GM19025 (cell line): ENCODE measurements around the gene RAB3GAP2.
"Not testable (repeated sequence)": the region's sequence is repeated elsewhere in the genome, so short reads cannot be mapped to it uniquely, and the experiment has no call there.

ENCODE experiments used
- ATAC-seq: cut with Tn5 transposase; IDR thresholded peaks from one replicate; pipeline ENCODE4 v1.9.1; 2021; ENCODE audit warnings: mild to moderate bottlenecking, low read depth, moderate library complexity; ENCODE audit not compliant: unreplicated experiment

Gene RAB3GAP2

DNA sequence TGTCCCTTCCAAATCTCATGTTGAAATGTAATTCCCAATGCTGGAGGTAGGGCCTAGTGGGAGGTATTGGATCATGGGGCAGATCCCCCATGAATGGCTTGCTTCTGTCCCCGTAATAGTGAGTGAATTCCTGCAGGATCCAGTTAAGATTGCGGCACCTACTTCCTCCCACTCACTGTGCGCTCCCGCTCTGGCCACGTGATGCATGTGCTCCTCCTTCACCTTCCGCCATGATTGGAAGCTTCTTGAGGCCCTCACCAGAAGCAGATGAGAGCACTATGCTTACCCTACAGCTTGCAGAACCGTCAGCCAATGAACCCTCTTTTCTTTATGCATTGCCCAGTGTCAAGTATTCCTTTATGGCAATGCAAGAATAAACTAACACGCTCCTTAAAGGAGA lies 14.9 kb upstream of the RAB3GAP2 start:
- ATAC-seq = no peak

DNA sequence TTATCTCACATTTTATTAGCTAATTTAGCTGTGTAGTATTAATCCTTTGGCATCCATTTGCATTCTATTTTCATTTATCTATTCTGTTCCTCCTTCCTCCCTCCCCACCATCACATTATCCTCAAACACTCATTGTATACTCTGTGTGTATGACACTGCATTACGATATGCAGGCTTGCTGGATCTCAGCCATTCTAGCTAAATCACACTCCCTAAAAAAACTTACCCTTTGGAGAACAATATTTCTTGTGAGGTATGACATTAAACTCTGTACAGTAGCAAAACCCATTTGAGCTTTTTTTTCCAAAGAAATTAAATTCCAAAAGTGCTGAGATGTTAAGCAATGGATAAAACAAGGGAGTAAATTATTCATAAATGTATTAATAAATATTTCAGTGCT lies 11.4 kb upstream of the RAB3GAP2 start:
- ATAC-seq = no peak

DNA sequence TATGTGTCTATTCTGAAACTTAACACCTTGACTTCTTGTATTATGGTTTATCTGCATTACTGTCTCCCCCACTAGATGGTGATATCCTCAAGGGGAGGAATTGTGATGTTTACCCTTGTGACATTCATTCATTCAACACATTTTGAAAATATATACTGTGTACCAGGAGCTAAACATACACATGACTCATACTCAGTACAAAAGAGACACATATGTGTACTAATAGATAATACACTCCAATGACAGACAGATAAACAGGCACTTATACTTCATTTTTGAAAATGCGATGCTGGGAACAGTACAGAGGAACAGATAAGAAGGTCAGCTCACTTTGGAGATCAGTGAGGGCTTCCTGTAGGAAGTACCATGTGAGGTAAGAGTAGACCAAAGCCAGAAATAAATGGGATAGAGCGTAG lies 8.9 kb upstream of the RAB3GAP2 start:
- no peak for ATAC-seq

DNA sequence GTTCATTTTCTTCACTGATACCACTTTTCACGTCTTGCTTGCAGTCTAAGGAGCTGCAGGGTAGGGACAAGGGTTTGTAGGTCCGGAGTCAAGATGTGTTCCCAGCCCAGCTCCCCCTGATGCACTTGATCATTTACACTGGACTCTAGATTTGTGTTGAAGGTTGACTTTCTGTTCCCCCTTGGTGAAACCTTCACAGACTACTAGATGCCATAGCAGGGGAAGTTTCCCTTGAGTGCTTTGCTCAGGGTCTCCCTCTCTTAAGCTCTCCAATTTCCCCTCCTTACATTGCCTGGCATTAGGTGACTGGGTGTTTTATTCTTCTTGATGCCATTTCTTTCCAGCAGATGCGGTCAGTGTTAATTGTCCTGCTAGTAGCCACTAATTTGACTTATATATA lies 8.0 kb upstream of the RAB3GAP2 start:
- no peak for ATAC-seq

DNA sequence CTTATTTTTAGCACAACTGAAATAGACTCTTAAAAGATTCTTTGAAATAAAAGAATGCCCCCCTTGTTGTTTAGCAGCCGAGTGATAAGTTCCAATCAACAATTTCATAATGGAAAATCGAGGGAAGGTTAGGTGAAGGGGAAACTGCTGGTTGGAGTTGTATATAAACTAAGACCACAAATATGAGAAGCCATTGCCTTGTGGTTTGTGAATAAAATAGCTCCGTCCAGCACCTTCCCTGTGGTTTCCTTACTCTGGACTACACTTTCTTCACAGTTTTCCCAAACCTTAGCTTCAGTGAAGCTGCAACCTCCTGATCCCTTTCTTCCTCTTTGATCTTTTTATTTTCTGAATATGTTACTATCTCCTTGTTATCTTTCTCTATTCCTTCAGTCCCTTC lies 6.7 kb upstream of the RAB3GAP2 start:
- no peak for ATAC-seq

DNA sequence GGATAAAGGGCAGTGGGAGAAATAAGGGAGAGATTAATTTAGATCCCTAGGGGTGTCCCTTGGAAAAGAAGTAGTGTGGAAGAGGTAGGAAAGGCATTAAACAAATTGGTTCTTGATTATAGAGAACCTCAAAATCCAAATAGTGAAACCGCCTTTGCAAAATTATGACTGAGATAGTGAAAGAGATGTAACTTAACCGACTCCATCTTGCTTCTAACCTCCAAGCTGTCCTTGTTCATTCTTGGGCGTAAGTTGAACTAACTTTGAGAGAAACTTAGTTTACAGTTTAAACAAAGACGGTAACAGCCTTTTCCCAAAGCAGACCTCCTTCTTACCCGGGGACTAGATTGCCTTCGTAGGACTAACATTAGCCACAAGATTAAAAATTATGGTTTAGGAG lies 3.2 kb upstream of the RAB3GAP2 start:
- no peak for ATAC-seq

DNA sequence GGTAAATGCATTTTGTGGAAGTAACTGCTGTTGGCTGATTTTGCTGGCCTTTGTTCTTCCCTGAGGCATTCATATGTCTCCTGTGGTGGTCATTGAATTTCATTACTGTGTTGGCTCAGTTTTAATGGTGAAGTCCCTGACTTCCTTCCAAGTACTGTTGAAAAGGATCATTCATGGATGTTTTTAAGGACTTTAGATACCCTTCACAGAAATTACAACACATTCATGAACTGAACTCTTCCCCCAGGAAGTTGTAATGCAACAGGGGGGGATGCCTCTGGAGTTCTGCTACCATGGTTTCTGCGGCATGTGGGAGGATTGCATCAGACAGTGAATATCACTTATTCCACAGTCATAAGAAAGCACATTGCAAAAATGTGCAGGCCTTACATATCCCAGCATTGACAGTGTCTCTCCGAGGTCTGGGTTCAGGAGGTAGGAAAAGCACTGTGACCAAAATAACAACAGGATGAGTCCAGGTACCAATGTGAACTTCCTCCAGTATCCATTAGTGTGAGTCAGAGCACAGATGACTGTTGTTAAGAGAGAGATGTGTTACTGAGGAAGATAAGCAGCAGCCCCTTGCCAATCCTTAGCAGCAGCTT lies 2.1 kb upstream of the RAB3GAP2 start:
- ATAC-seq = no peak

DNA sequence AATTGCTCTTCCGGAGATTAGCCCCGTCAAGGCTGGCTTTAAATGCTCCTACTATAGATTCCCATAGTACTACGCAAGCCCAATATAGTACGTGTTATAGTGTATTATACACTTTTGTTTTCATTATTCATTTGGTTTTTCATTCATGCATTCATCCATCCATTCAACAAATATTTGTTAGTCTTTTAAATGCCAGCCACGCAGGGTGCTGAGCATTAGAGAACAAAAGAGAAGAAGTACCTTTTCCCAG lies 513 bp upstream of the RAB3GAP2 start:
- ATAC-seq = no peak

DNA sequence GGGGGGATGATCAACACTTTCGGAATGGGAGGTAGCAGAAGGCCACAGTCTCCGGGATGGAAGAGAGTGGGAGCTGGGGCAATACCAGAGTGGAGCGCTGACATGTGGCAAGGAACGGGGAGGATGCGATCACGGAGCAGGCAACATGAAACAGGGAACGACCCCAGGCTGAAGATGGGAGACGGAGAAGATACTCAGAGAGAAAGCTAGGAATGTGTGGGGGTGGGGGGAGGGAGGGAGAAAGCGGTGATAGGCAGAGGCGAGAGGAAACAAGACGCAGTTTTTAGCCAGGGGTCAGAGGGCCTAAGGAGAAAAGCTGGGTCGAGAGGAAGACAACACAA lies 577 bp downstream of the RAB3GAP2 start:
- ATAC-seq = no peak

DNA sequence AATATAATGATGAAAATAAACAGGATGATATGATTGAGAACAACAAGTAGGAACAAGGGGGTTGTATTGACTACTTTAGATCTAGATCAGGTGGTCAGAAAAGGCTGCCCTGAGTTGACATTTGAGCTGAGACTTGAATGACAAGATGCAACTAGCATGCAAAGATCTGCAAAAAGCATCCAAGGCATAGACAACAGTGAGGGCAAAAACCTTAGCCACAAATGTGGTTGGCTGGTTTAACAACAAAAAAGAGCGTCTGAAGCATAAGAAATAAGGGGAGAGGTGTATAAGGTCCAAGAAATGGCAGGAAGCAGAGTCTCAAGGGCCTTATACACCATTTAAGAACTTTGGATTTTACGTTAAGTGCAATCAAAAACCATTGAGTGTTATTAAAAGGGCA lies 3.2 kb downstream of the RAB3GAP2 start:
- ATAC-seq = no peak

DNA sequence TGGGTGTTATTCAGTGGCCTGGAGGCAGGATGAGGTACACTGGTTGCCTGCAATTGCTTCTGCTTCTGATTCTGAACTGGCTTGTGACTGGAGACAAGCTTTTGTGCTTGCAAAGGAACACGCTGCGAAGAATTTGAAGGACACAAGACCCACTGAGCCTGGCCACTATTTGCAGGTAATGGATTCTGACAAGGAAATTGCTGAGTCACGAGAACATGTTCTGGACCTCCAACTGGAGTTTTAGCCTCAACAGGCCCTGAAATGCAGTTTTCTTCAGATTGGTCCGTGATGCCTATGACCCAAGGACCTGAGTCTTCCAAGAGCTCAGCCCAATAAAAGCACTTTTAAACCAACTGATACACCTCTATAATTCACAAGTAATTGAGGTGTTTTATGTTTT lies 4.6 kb downstream of the RAB3GAP2 start:
- ATAC-seq = no peak

DNA sequence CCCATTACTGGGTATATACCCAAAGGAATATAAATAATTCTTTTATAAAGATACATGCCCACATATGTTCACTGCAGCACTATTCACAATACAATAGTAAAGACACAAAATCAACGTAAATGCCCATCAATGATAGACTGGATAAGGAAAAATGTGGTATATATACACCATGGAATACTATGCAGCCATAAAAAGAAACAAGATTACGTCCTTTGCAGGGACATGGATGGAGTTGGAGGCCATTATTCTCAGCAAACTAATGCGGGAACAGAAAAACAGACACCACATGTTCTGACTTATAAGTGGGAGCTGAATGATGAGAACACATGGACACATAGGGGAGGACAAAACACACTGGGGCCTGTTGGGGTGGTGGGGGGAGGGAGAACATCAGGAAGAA lies 12.0 kb downstream of the RAB3GAP2 start:
- ATAC-seq = not testable (repeated sequence)

DNA sequence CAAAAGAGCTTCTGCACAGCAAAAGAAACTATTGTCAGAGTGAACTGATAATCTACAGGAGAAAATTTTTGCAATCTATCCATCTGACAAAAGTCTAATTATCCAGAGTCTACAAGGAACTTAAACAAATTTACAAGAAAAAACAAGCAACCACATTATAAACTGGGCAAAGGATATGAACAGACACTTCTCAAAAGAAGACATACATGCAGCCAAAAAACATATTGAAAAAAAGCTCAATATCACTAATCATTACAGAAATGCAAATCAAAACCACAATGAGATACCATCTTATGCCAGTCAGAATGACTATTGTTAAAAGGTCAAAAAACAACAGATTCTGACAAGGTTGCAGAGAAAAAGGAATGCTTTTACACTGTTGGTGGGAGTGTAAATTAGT lies 12.5 kb downstream of the RAB3GAP2 start:
- ATAC-seq = not testable (repeated sequence)

DNA sequence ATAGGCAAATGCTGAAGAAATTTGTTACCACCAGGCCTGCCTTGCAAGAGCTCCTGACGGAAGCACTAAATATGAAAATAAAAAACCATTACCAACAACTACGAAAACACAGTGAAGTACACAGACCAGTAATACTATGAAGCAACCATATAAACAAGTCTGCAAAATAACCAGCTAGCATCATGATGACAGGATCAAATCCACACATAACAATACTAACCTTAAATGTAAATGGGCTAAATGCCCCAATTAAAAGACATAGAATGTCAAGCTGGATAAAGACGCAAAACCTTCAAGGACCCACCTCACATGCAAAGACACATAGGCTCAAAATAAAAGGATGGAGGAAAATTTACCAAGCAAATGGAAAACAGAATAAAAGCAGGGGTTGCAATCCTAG lies 16.1 kb downstream of the RAB3GAP2 start:
- not testable (repeated sequence) for ATAC-seq

DNA sequence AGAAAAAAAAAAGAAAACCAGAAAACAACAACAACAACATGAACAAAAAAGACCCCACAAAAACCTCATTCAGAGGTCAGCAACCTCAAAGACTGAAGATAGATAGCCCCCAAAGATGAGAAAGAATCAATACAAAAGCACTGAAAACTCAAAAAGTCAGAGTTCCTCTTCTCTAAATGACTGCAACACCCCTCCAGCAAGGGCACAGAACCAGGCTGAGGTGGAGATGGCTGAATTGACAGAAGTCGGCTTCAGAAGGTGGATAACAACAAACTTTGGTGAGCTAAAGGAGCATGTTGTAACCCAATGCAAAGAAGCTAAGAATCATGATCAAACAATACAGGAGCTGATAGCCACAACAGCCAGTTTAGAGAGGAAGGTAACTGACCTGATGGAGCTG lies 17.0 kb downstream of the RAB3GAP2 start:
- ATAC-seq = no peak

DNA sequence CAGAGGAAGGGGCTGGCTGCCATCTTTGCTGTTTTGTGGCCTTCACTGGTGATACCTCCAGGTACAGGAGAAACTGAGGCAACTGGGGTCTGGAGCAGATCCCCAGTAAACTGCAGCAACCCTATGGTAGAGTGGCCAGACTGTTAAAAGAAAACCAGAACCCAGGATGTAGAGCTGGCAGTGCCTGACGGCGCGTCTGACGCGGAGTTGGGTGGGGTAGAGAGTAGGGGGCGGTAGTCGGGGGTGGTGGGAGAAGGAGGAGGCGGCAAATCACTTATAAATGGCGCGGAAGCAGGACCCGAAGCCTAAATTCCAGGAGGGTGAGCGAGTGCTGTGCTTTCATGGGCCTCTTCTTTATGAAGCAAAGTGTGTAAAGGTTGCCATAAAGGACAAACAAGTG lies 19.0 kb downstream of the RAB3GAP2 start:
- ATAC-seq = not testable (repeated sequence)

DNA sequence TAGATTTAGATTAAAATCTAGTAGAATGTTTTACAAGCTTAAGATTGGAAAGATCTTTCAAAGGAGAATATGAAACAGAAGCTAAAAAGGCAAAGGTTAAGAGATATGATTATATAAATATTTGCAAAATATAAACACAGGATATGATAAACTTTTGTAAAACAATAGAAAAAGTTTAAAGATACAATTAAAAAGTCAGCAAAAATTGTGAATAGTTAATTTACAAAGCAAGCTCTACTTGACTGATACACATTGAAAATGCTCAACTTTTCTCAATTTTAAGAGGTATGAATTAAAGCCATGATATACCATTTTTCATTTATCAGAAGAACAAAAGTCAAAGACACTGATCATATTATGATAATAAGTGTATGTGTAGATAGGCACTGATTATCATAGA lies 21.0 kb downstream of the RAB3GAP2 start:
- ATAC-seq = no peak

DNA sequence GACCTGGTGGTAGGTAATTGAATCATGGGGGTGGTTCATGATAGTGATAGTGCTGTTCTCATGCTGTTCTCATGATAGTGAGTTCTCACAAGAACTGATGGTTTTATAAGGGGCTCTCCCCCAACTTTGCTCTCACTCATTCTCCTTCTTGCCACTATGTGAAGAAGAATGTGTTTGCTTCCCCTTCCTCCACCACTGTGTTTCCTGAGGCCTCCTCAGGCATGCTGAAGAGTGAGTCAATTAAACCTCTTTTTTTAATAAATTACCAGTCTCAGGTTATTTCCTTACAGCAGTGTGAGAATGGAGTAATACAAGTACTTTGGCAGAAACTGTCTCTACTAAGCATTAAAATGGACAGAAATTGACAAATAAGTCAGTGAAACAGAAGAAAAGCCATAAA lies 21.6 kb downstream of the RAB3GAP2 start:
- no peak for ATAC-seq

DNA sequence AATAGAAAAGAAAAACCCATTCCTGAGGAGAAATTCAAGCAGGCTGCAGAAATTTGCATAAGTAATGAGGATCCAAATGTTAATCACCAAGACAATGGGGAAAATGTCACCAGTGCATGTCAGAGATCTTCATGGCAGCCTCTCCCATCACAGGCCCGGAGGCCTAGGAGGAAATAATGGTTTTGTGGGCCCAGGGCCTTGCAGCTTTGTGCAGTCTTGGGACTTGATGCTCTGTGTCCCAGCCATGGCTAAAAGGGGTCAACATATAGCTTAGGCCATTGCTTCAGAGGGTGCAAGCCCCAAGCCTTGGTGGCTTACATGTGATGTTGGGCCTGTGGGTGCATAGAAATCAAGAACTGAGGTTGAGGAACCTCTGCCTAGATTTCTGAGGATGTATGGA lies 22.7 kb downstream of the RAB3GAP2 start:
- no peak for ATAC-seq

DNA sequence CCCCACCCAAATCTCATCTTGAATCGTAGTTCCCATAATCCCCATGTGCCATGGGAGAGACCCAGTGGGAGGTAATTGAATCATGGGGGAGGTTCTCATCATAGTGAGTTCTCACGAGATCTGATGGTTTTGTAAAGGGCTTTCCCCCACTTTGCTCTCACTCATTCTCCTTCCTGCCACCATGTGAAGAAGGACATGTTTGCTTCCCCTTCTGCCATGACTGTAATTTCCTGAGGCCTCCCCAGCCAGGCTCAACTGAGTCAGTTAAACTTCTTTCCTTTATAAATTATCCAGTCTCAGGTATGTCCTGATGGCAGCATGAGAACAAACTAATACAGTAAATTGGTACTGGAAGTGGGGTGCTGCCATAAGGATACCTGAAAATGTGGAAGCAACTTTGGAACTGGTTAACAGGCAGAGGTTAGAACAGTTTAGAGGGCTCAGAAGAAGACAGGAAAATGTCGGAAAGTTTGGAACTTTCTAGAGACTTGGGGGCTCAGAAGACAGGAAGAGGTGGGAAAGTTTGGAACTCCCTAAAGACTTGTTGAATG lies 23.5 kb downstream of the RAB3GAP2 start:
- ATAC-seq = not testable (repeated sequence)

DNA sequence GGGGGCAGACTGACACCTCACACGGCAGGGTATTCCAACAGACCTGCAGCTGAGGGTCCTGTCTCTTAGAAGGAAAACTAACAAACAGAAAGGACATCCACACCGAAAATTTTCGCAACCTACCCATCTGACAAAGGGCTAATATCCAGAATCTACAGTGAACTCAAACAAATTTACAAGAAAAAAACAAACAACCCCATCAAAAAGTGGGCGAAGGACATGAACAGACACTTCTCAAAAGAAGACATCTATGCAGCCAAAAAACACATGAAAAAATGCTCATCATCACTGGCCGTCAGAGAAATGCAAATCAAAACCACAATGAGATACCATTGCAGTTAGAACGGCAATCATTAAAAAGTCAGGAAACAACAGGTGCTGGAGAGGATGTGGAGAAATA lies 26.4 kb downstream of the RAB3GAP2 start:
- not testable (repeated sequence) for ATAC-seq

DNA sequence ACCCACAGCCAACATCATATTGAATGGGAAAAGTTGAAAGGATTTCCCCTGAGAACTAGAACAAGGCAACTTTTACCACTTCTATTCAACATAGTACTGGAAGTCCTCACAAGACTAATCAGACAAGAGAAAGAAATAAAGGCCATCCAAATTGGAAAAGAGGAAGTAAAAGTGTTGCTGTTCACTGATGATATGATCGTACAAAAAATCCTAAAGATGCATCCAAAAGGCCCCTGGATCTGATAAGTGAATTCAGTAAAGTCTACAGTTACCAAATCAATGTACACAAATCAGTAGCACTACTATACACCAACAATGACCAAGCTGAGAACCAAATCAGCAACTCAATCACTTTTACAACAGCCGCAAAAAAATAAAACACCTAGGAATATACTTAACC lies 28.3 kb downstream of the RAB3GAP2 start:
- ATAC-seq = no peak

DNA sequence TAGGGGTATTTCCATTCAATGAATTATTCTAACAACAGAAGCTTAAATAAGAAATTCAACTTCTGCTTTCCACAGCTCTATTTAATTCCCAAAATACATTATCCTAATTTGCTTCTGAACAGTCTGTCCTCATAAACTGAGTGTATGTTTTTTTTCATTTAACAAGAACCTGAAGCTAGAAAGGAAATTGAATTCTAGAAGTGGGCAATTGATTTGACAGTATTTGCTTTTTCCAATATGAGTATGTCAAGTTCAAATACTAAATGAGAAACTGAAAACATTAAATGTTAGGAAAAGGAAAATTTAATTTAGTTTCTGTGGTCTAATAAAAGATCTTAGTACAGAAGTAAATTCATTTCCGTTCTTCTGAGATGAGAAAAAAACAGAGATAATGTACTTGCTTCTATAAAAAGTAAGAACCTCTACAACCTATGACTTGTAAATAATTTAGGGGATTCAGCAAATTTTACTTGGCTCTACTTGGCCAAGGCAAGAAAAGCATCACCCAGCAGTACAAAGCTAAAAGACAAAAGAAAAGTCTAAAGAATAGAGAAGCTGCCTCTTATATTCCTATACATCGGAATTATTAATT lies 31.1 kb downstream of the RAB3GAP2 start:
- no peak for ATAC-seq
